Central memory CD8-positive, alpha-beta T cell (primary cell): Measurements from ENCODE around the gene TCTN2.

Experiments used
- ATAC-seq: fragments of 150-1000 bp; cut with Tn5 transposase; replicated peaks from 2 replicates; pipeline ENCODE4 v1.10.0; 2022; ENCODE audit warnings: mild to moderate bottlenecking, moderate FRiP score, moderate number of reproducible peaks; ENCODE audit not compliant: poor library complexity, severe bottlenecking; ENCODE audit errors: extremely low read depth
- DNase-seq, 2 donors: peaks; one replicate each; pipeline ENCODE4 v3.0.0; 2021; ENCODE audit warnings: low spot score in 2 of 2
- H3K27ac Mint-ChIP-seq: one replicate; pipeline ENCODE4 v1.8.0; 2022; ENCODE audit warnings: low read depth, mild to moderate bottlenecking, moderate library complexity, mixed read lengths
- H3K27me3 Mint-ChIP-seq: one replicate; pipeline ENCODE4 v1.8.0; 2022; ENCODE audit warnings: mixed read lengths
- H3K36me3 Mint-ChIP-seq: one replicate; pipeline ENCODE4 v1.8.0; 2022; ENCODE audit warnings: mild to moderate bottlenecking, moderate library complexity, mixed read lengths; ENCODE audit not compliant: insufficient read depth
- H3K4me1 Mint-ChIP-seq: one replicate; pipeline ENCODE4 v1.8.0; 2022; ENCODE audit warnings: mixed read lengths
- H3K4me3 Mint-ChIP-seq: one replicate; pipeline ENCODE4 v1.8.0; 2022; ENCODE audit warnings: mild to moderate bottlenecking, moderate library complexity, mixed read lengths
- H3K9me3 Mint-ChIP-seq: one replicate; pipeline ENCODE4 v1.8.0; 2022; ENCODE audit warnings: mixed read lengths

TCTN2 gene

DNA sequence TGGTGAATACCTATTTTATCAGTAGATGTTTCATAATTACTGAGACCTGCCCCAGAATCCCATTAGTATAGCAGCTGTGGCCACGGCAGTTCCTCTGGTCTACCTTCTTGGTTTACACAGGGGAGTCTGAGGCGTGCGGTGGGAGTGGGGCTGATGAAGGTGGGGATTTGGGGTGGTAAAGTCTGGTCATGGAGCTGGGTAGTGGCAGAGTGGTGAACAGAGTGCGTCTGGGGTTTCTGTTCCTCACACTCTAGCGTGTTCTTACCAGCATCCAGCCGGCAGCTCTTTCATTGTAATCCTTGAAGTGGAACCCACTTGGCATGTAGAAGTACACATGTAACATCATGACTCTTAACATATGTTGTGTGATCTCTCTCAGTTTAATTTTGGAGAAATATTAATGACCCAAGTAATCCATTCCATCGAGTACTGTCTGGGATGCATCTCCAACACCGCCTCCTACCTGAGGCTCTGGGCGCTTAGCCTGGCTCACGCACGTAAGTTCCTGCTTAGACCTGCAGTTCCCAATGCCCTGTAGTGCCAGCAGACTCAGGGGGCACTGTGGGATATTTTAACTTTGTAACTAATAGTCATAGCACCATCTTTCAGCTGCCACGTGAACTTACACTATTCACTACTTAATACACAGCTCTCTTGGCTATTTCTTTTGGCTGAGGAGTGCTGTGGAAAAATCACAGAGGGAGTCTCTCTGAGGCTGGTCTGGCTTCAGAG, 83.3 kb downstream of the TCTN2 start:
- no peak for DNase-seq
- H3K36me3 Mint-ChIP-seq: peaks cover 33% of the 10 kb centered on the region

GRCh38 chr12:123757561-123757960, 86.6 kb downstream of the TCTN2 start:
- no peak for DNase-seq
- Mint-ChIP-seq H3K27me3 (no peaks in the 10 kb centered on the region), H3K27ac (no peak overlapping the region), H3K4me1 (no peaks in the 10 kb centered on the region), H3K4me3 (no peak overlapping the region), H3K36me3 (peaks cover 23% of the 10 kb centered on the region), H3K9me3 (no peaks in the 10 kb centered on the region)
- no peak for ATAC-seq

More for the DNA sequence above, 83.3 kb downstream of the TCTN2 start:
- no peaks in the 10 kb centered on the region for H3K4me1 Mint-ChIP-seq
- H3K9me3 Mint-ChIP-seq: no peaks in the 10 kb centered on the region
- no peak overlapping the region for H3K4me3 Mint-ChIP-seq
- ATAC-seq: no peak
- no peaks in the 10 kb centered on the region for H3K27me3 Mint-ChIP-seq
- no peak overlapping the region for H3K27ac Mint-ChIP-seq
